Loucy (cell line): ENCODE data around the gene MAP3K6.

Experiments
- CTCF ChIP-seq: fragments of 200-600 bp; sonication (generic); conservative IDR thresholded peaks from 2 replicates; pipeline ENCODE4 v1.5.1; 2014; ENCODE audit warnings: mild to moderate bottlenecking, antibody characterized with exemption, low read length
- EZH2phosphoT487 ChIP-seq: fragments of 200-600 bp; IDR thresholded peaks from 2 replicates; pipeline ENCODE4 v1.6.1; 2018; ENCODE audit warnings: antibody characterized with exemption, mild to moderate bottlenecking, moderate library complexity, borderline replicate concordance

GRCh38 chr1:27372808-27373690 is 6.3 kb upstream of the MAP3K6 start:
- peak; percentile 53 for TF ChIP-seq CTCF
- no peak for TF ChIP-seq EZH2phosphoT487
